HepG2 (cell line): ENCODE results near the gene ITIH3. TPM values are rescaled to one million over a fixed set of nuclear protein-coding genes. Genes with fewer than 3 reads are reported as not detected.

Experiments used
- AKAP8 ChIP-seq: sonication (generic); formaldehyde crosslinking; IDR thresholded peaks from 2 replicates; pipeline ENCODE4 v1.5.1; 2020; ENCODE audit warnings: mild to moderate bottlenecking, missing genetic modification reagents
- CCAR2 ChIP-seq: fragments of 200-400 bp; formaldehyde crosslinking; optimal IDR thresholded peaks from 2 replicates; pipeline ENCODE3; 2018; ENCODE audit warnings: low read depth, mild to moderate bottlenecking, low read length, moderate library complexity
- CCDC6 ChIP-seq: sonication (generic); formaldehyde crosslinking; IDR thresholded peaks from 2 replicates; pipeline ENCODE4 v1.8.1; 2022; ENCODE audit warnings: mild to moderate bottlenecking, missing genetic modification reagents, moderate library complexity
- CREM ChIP-seq, 2 experiments: sonication (generic) in 1 of 2; formaldehyde crosslinking in 1 of 2; IDR thresholded peaks; 2 replicates each; pipeline versions ENCODE4 v1.4.0 to v1.6.1; 2016 to 2020; ENCODE audit warnings: antibody characterized with exemption in 1 of 2, mild to moderate bottlenecking in 1 of 2, missing genetic modification reagents in 1 of 2
- EED ChIP-seq: sonication (generic); formaldehyde crosslinking; IDR thresholded peaks from 2 replicates; pipeline ENCODE4 v1.5.0; 2020; ENCODE audit warnings: mild to moderate bottlenecking, missing genetic modification reagents
- FLYWCH1 ChIP-seq: sonication (generic); formaldehyde crosslinking; IDR thresholded peaks from 2 replicates; pipeline ENCODE4 v1.8.1; 2023; ENCODE audit warnings: mild to moderate bottlenecking, missing genetic modification reagents
- FOXP1 ChIP-seq, 2 experiments: fragments of 450-650 bp in 1 of 2; IDR thresholded peaks; 2 replicates each; pipeline ENCODE4 v1.6.1; 2017 to 2018; ENCODE audit warnings: antibody characterized with exemption in 1 of 2
- HHEX ChIP-seq: IDR thresholded peaks from 2 replicates; pipeline ENCODE4 v1.6.1; 2016; ENCODE audit warnings: control low read depth
- HOXA9 ChIP-seq: sonication (generic); formaldehyde crosslinking; IDR thresholded peaks from 2 replicates; pipeline ENCODE4 v1.8.1; 2022; ENCODE audit warnings: missing genetic modification reagents, mild to moderate bottlenecking, moderate library complexity, borderline replicate concordance
- JDP2 ChIP-seq: sonication (generic); formaldehyde crosslinking; IDR thresholded peaks from 2 replicates; pipeline ENCODE4 v1.8.1; 2022; ENCODE audit warnings: missing genetic modification reagents, borderline replicate concordance
- MAFK ChIP-seq, 2 experiments: IDR thresholded peaks in 1 of 2; conservative IDR thresholded peaks in 1 of 2; 2 replicates each; pipeline ENCODE4 v1.6.1; 2011; ENCODE audit warnings: improper control_type of control experiment in 2 of 2, low read length in 2 of 2
- NFE2L2 ChIP-seq: fragments of 150-350 bp; IDR thresholded peaks from 2 replicates; pipeline ENCODE4 v1.6.1; 2014; ENCODE audit warnings: low read length
- NFKBIZ ChIP-seq: IDR thresholded peaks from 2 replicates; pipeline ENCODE4 v1.6.1; 2018; ENCODE audit warnings: missing genetic modification reagents, missing compliant biosample characterization
- RAD51 ChIP-seq: fragments of 450-650 bp; IDR thresholded peaks from 2 replicates; pipeline ENCODE4 v1.6.1; 2016; ENCODE audit warnings: borderline replicate concordance
- SIN3B ChIP-seq: fragments of 150-350 bp; IDR thresholded peaks from 2 replicates; pipeline ENCODE4 v1.6.1; 2014; ENCODE audit warnings: low read length
- SRSF1 ChIP-seq: fragments of 200-400 bp; formaldehyde crosslinking; optimal IDR thresholded peaks from 2 replicates; pipeline ENCODE3; 2017; ENCODE audit warnings: mild to moderate bottlenecking, low read depth, low read length, moderate library complexity
- TP53 ChIP-seq: sonication (generic); formaldehyde crosslinking; conservative IDR thresholded peaks from 2 replicates; pipeline ENCODE4 v1.4.0; 2020; ENCODE audit warnings: missing genetic modification reagents
- ZBTB2 ChIP-seq: sonication (generic); formaldehyde crosslinking; IDR thresholded peaks from 2 replicates; pipeline ENCODE4 v1.8.0; 2022; ENCODE audit warnings: low read depth, missing genetic modification reagents
- ZMAT3 ChIP-seq: sonication (generic); formaldehyde crosslinking; conservative IDR thresholded peaks from 2 replicates; pipeline ENCODE4 v1.7.0; 2021; ENCODE audit warnings: missing genetic modification reagents
- ZNF136 ChIP-seq: sonication (generic); formaldehyde crosslinking; IDR thresholded peaks from 2 replicates; pipeline ENCODE4 v1.8.1; 2022; ENCODE audit warnings: low read depth, mild to moderate bottlenecking, moderate library complexity, missing genetic modification reagents
- ZNF253 ChIP-seq: sonication (generic); formaldehyde crosslinking; IDR thresholded peaks from 2 replicates; pipeline ENCODE4 v1.8.0; 2022; ENCODE audit warnings: mild to moderate bottlenecking, missing genetic modification reagents, borderline replicate concordance
- ZNF276 ChIP-seq: sonication (generic); formaldehyde crosslinking; IDR thresholded peaks from 2 replicates; pipeline ENCODE4 v1.4.0; 2020; ENCODE audit warnings: mild to moderate bottlenecking, low read depth, missing genetic modification reagents
- ZNF3 ChIP-seq: IDR thresholded peaks from 2 replicates; pipeline ENCODE4 v1.7.0; 2017; ENCODE audit warnings: inconsistent platforms
- ZNF331 ChIP-seq: sonication (generic); formaldehyde crosslinking; IDR thresholded peaks from 2 replicates; pipeline ENCODE4 v1.4.0; 2020; ENCODE audit warnings: missing genetic modification reagents
- ZNF343 ChIP-seq: sonication (generic); formaldehyde crosslinking; IDR thresholded peaks from 2 replicates; pipeline ENCODE4 v1.4.0; 2020; ENCODE audit warnings: mild to moderate bottlenecking, missing genetic modification reagents
- ZNF782 ChIP-seq: sonication (generic); formaldehyde crosslinking; IDR thresholded peaks from 2 replicates; pipeline ENCODE4 v1.4.0; 2020; ENCODE audit warnings: missing genetic modification reagents, mild to moderate bottlenecking, borderline replicate concordance
- ZNF839 ChIP-seq: sonication (generic); formaldehyde crosslinking; IDR thresholded peaks from 2 replicates; pipeline ENCODE4 v1.4.0; 2020; ENCODE audit warnings: missing genetic modification reagents, mild to moderate bottlenecking, borderline replicate concordance
- ZSCAN29 ChIP-seq: sonication (generic); formaldehyde crosslinking; conservative IDR thresholded peaks from 2 replicates; pipeline ENCODE4 v1.4.0; 2020; ENCODE audit warnings: mild to moderate bottlenecking, missing genetic modification reagents
- polyA plus RNA-seq, 8 experiments: library from polyadenylated mRNA; depleted of rRNA in 3 of 8; stranded (reverse) in 7 of 8; unstranded in 1 of 8; fragments of >200 nt; fragmentation: Illumina TruSeq in 4 of 8; extraction: Trizol in 4 of 8; gene quantifications; 2 replicates each; pipeline versions ENCODE4 v1.2.1 to v1.2.3, GENCODE V29; 2011 to 2016; ENCODE audit warnings: low read depth in 4 of 8, missing spikeins in 1 of 8, mixed read lengths in 1 of 8; ENCODE audit not compliant: insufficient read depth in 1 of 8
- total RNA-seq, 5 experiments: library from RNA; depleted of rRNA; stranded (reverse); fragments of >200 nt; fragmentation: Illumina TruSeq; extraction: Trizol; gene quantifications; 2 replicates each; pipeline ENCODE4 v1.2.3, GENCODE V29; 2016; ENCODE audit warnings: low read depth in 1 of 5

The ITIH3 gene
- total and polyA plus RNA-seq, 2 of the 13 experiments (the other 11 are each of a cell fraction or from before 2014, with no cell fraction given): 105 to 632 TPM

- TF ChIP-seq FOXP1 (IDR thresholded peaks at IDR 0.05) (no peak), FOXP1 (CRISPR knock-in tag; IDR thresholded peaks at IDR 0.05) (peak; percentile 79), ZNF839 (no peak), ZSCAN29 (CRISPR knock-in tag) (peak; percentile 93), HHEX (CRISPR knock-in tag) (peak; percentile 60; the same call in 1 of the 2 replicates), JDP2 (CRISPR knock-in tag) (no peak; the same call in 1 of the 2 replicates), MAFK (conservative IDR thresholded peaks at IDR 0.05 in 1 of 2, IDR thresholded peaks at IDR 0.05 in 1 of 2; ENCODE audit: low read length in 2 of 2) (peak; percentile 4 to 14; a peak in 1 of 4 replicates), ZNF782 (CRISPR knock-in tag) (peak; percentile 56; the same call in 1 of the 2 replicates), CCAR2 (peak; percentile 65), ZNF253 (CRISPR knock-in tag) (no peak), TP53 (peak; percentile 73; the same call in 1 of the 2 replicates), ZNF276 (CRISPR knock-in tag) (no peak; the same call in 1 of the 2 replicates), CCDC6 (CRISPR knock-in tag) (peak; percentile 78), ZNF343 (0 out of 2 replicates have a peak, but pooled peaks have one; percentile 34), ZBTB2 (CRISPR knock-in tag) (no peak), AKAP8 (0 out of 2 replicates have a peak, but pooled peaks have one; percentile 29), SIN3B (no peak), ZNF331 (CRISPR knock-in tag) (peak; percentile 90), RAD51 (no peak), HOXA9 (CRISPR knock-in tag) (no peak), FLYWCH1 (no peak), ZNF136 (CRISPR knock-in tag) (no peak), NFE2L2 (peak; percentile 39; the same call in 1 of the 2 replicates), EED (CRISPR knock-in tag) (no peak), ZNF3 (CRISPR knock-in tag) (no peak), SRSF1 (no peak), ZMAT3 (0 out of 2 replicates have a peak, but pooled peaks have one; percentile 40), CREM (IDR thresholded peaks at IDR 0.05) (peak; percentile 84), CREM (CRISPR knock-in tag; IDR thresholded peaks at IDR 0.05) (no peak), NFKBIZ (CRISPR knock-in tag) (0 out of 2 replicates have a peak, but pooled peaks have one; percentile 61)
Observed at GRCh38 chr3:52774901-52775864, 19.4 kb upstream of the ITIH3 start (continued).
